Astrocyte (in vitro differentiated cells and primary cell): ENCODE results near the gene SH3GLB2. TPM values are rescaled to one million over a fixed set of nuclear protein-coding genes. Genes with fewer than 3 reads are reported as not detected.
A peak's percentile ranks its signal among the peaks of the same experiment; 100 is the strongest.

Experiments
- DNase-seq: peaks from one replicate; pipeline ENCODE4 v3.0.0-alpha.2; 2010; ENCODE audit warnings: low read depth
- FAIRE-seq: peaks from 2 replicates; lab custom pipeline; 2011; peaks lifted over from hg19 to GRCh38; lab: Jason Lieb, UNC
- H2AFZ ChIP-seq: 2 replicates; pipeline ENCODE4 v1.6.0; 2012; ENCODE audit warnings: low read depth, low read length, inconsistent platforms
- H3K27ac ChIP-seq: 2 replicates; pipeline ENCODE4 v1.5.1; 2011; ENCODE audit warnings: low read depth, low read length, inconsistent platforms
- H3K27me3 ChIP-seq: 2 replicates; pipeline ENCODE4 v1.6.0; 2011; ENCODE audit warnings: low read length, inconsistent platforms; ENCODE audit not compliant: insufficient read depth
- H3K36me3 ChIP-seq: 2 replicates; pipeline ENCODE4 v1.5.1; 2011; ENCODE audit warnings: low read length, inconsistent platforms; ENCODE audit not compliant: insufficient read depth
- H3K4me1 ChIP-seq: 2 replicates; pipeline ENCODE4 v1.5.1; 2011; ENCODE audit warnings: low read length, inconsistent platforms; ENCODE audit not compliant: insufficient read depth
- H3K4me2 ChIP-seq: 2 replicates; pipeline ENCODE4 v1.6.0; 2012; ENCODE audit warnings: low read length, inconsistent platforms
- H3K4me3 ChIP-seq: 2 replicates; pipeline ENCODE4 v1.5.1; 2011; ENCODE audit warnings: low read depth, mild to moderate bottlenecking, low read length, inconsistent platforms; ENCODE audit not compliant: insufficient read depth
- H3K79me2 ChIP-seq: 2 replicates; pipeline ENCODE4 v1.6.0; 2012; ENCODE audit warnings: mild to moderate bottlenecking, low read length, inconsistent platforms; ENCODE audit not compliant: insufficient read depth
- H3K9ac ChIP-seq: 2 replicates; pipeline ENCODE4 v1.6.0; 2012; ENCODE audit warnings: mild to moderate bottlenecking, low read length, inconsistent platforms
- H3K9me3 ChIP-seq: 2 replicates; pipeline ENCODE4 v1.5.1; 2012; ENCODE audit warnings: low read depth, mild to moderate bottlenecking, low read length, inconsistent platforms; ENCODE audit not compliant: insufficient read depth
- H4K20me1 ChIP-seq: 2 replicates; pipeline ENCODE4 v1.6.0; 2012; ENCODE audit warnings: low read length, inconsistent platforms; ENCODE audit not compliant: insufficient read depth
- H3K27ac Mint-ChIP-seq: one replicate; pipeline ENCODE4 v1.8.0; 2021; ENCODE audit warnings: mild to moderate bottlenecking, mixed read lengths; ENCODE audit not compliant: unreplicated experiment
- H3K27me3 Mint-ChIP-seq: one replicate; pipeline ENCODE4 v1.8.0; 2021; ENCODE audit warnings: low read depth, mixed read lengths; ENCODE audit not compliant: unreplicated experiment
- H3K36me3 Mint-ChIP-seq: one replicate; pipeline ENCODE4 v1.8.0; 2021; ENCODE audit warnings: low read depth, mixed read lengths; ENCODE audit not compliant: unreplicated experiment
- H3K4me1 Mint-ChIP-seq: one replicate; pipeline ENCODE4 v1.8.0; 2021; ENCODE audit warnings: low read depth, mixed read lengths; ENCODE audit not compliant: unreplicated experiment
- H3K4me3 Mint-ChIP-seq: one replicate; pipeline ENCODE4 v1.8.0; 2021; ENCODE audit warnings: mild to moderate bottlenecking, moderate library complexity, mixed read lengths; ENCODE audit not compliant: unreplicated experiment
- H3K9me3 Mint-ChIP-seq: one replicate; pipeline ENCODE4 v1.8.0; 2021; ENCODE audit warnings: mild to moderate bottlenecking, mixed read lengths; ENCODE audit not compliant: unreplicated experiment
- CTCF ChIP-seq: IDR thresholded peaks from 2 replicates; pipeline ENCODE4 v1.5.1; 2011; ENCODE audit warnings: low read depth, mild to moderate bottlenecking, inconsistent platforms, low read length, moderate library complexity; ENCODE audit not compliant: insufficient read depth
- EZH2 ChIP-seq: IDR thresholded peaks from 2 replicates; pipeline ENCODE4 v1.6.1; 2012; ENCODE audit warnings: mild to moderate bottlenecking, low read length, inconsistent platforms; ENCODE audit not compliant: insufficient read depth
- total RNA-seq: library from RNA; stranded (reverse); gene quantifications from 2 replicates; pipeline ENCODE4 v1.2.1, GENCODE V29; 2021

SH3GLB2 gene
- total RNA-seq, 1 donor from 2014 or later, result 38.0 TPM

DNA sequence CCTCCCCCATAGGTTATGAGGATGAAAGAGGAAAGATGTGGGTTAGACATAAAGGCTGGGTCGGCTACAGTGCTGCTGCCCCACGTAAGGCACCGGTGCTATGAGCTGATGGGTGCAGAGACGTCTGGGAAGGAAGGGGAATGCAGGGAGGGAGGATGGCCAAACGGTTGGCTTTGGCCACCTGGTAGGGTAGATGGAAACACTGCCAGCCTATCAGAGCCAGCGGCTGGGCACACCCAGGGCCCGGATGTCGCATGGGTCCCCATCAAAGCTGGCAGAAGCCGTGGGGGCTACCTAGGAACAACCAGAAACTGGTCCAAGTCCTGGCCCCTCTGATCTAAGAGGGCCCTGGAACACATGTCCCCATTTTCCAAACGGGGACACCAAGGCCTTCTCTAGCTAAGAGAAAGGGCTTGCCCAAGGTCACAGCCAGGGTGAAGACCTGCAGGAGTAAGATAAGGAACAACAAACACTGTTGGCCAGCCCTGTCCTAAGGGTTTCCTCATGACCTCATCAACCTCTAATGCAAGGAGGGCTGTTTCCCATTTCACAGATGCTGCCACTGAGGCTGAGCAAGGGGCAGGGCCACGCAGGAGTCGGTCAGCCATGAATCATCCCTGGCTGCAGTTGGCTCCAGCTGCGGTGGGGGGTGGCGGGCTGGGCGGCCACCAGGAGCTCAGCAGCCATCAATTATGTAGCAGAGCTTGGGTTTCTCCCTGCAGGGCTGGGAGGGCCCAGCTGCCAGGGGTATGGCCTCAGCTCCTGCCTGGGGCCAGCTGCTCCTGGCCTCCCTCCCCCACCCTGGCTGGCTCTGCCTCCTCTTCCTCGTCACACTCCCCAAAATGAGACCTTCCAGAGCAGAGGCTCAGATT, 4.9 kb downstream of the SH3GLB2 start:
- DNase-seq, result peak; percentile 70
- peak overlapping the region; percentile 11 for H3K4me2 ChIP-seq
- TF ChIP-seq EZH2 (no peak), CTCF (no peak)
- H4K20me1 ChIP-seq, result peaks cover 28% of the 10 kb centered on the region
- FAIRE-seq, result no peak
- no peaks in the 10 kb centered on the region for H3K27me3 Mint-ChIP-seq
- H3K9me3 ChIP-seq, result no peaks in the 10 kb centered on the region
- H3K4me1 ChIP-seq, result peaks cover 22% of the 10 kb centered on the region
- H2AFZ ChIP-seq, result no peak overlapping the region
- H3K9ac ChIP-seq, result no peak overlapping the region
- H3K27ac ChIP-seq, result no peak overlapping the region
- H3K4me3 ChIP-seq, result no peak overlapping the region
- H3K27ac Mint-ChIP-seq, result no peak overlapping the region
- H3K4me1 Mint-ChIP-seq, result peaks cover 15% of the 10 kb centered on the region
- peaks cover 7% of the 10 kb centered on the region for H3K36me3 Mint-ChIP-seq
- H3K36me3 ChIP-seq, result no peaks in the 10 kb centered on the region
- no peak overlapping the region for H3K4me3 Mint-ChIP-seq
- H3K9me3 Mint-ChIP-seq, result no peaks in the 10 kb centered on the region
- no peaks in the 10 kb centered on the region for H3K27me3 ChIP-seq
- H3K79me2 ChIP-seq, result peaks cover 31% of the 10 kb centered on the region

- Mint-ChIP-seq H3K4me3 (no peak overlapping the region), H3K36me3 (peaks cover 7% of the 10 kb centered on the region), H3K27ac (no peak overlapping the region), H3K27me3 (no peaks in the 10 kb centered on the region), H3K4me1 (peaks cover 15% of the 10 kb centered on the region), H3K9me3 (no peaks in the 10 kb centered on the region)
- Histone ChIP-seq H3K4me3 (no peak overlapping the region), H3K36me3 (no peaks in the 10 kb centered on the region), H3K9ac (no peak overlapping the region), H3K9me3 (no peaks in the 10 kb centered on the region), H3K27me3 (no peaks in the 10 kb centered on the region), H2AFZ (no peak overlapping the region), H4K20me1 (peaks cover 28% of the 10 kb centered on the region), H3K79me2 (peaks cover 22% of the 10 kb centered on the region), H3K4me2 (no peak overlapping the region), H3K27ac (no peak overlapping the region), H3K4me1 (peaks cover 14% of the 10 kb centered on the region)
- DNase-seq (no peak), FAIRE-seq (no peak)
- no peak for TF ChIP-seq CTCF
Measured at GRCh38 chr9:129022037-129022436, 6.1 kb downstream of the SH3GLB2 start.

- no peak overlapping the region for H3K4me3 Mint-ChIP-seq
- Histone ChIP-seq H3K9ac (no peak overlapping the region), H3K4me1 (peaks cover 11% of the 10 kb centered on the region), H3K36me3 (no peaks in the 10 kb centered on the region), H3K27ac (no peak overlapping the region), H2AFZ (no peak overlapping the region), H4K20me1 (peaks cover 26% of the 10 kb centered on the region), H3K9me3 (no peaks in the 10 kb centered on the region), H3K79me2 (peaks cover 14% of the 10 kb centered on the region), H3K4me3 (no peak overlapping the region), H3K4me2 (no peak overlapping the region), H3K27me3 (no peaks in the 10 kb centered on the region)
- peak overlapping the region; percentile 34 for H3K27ac Mint-ChIP-seq
- FAIRE-seq (no peak), DNase-seq (no peak)
- H3K36me3 Mint-ChIP-seq, result peaks cover 7% of the 10 kb centered on the region
- no peaks in the 10 kb centered on the region for H3K9me3 Mint-ChIP-seq
- TF ChIP-seq CTCF (no peak), EZH2 (no peak)
- no peaks in the 10 kb centered on the region for H3K27me3 Mint-ChIP-seq
- H3K4me1 Mint-ChIP-seq, result peaks cover 14% of the 10 kb centered on the region
Measured at GRCh38 chr9:129021091-129021490, 7.0 kb downstream of the SH3GLB2 start.
